Spleen (tissue), 11 donors: Measurements from ENCODE around the gene C3orf18. TPM values are rescaled to one million over a fixed set of nuclear protein-coding genes. Genes with fewer than 3 reads are reported as not detected.

Experiments used
- DNase-seq: peaks from one replicate; pipeline ENCODE4 v3.0.0-alpha.2; 2020
- H3K27ac ChIP-seq, 8 donors: fragments of 200-600 bp; sonication (generic) in 7 of 8; 1 replicate in 4 of 8; 2 replicates in 4 of 8; pipeline versions ENCODE4 v1.5.0 to v1.8.0; 2016 to 2021; ENCODE audit warnings: inconsistent platforms in 4 of 8, mild to moderate bottlenecking in 4 of 8, moderate library complexity in 1 of 8
- H3K27me3 ChIP-seq, 7 donors: fragments of 200-600 bp; sonication (generic) in 6 of 7; replicated peaks in 1 of 7; 1 replicate in 4 of 7; 2 replicates in 3 of 7; pipeline versions ENCODE4 v1.5.0 to v1.8.0; 2016 to 2021; ENCODE audit warnings: inconsistent platforms in 3 of 7, mild to moderate bottlenecking in 1 of 7
- H3K36me3 ChIP-seq, 6 donors: fragments of 200-600 bp; sonication (generic) in 5 of 6; 1 replicate in 4 of 6; 2 replicates in 2 of 6; pipeline versions ENCODE4 v1.5.0 to v1.8.0; 2016 to 2021; ENCODE audit warnings: inconsistent platforms in 2 of 6
- H3K4me1 ChIP-seq, 6 donors: fragments of 200-600 bp; sonication (generic) in 5 of 6; 1 replicate in 3 of 6; 2 replicates in 3 of 6; pipeline versions ENCODE4 v1.5.0 to v1.8.0; 2016 to 2021; ENCODE audit warnings: inconsistent platforms in 3 of 6
- H3K4me3 ChIP-seq, 8 donors: fragments of 200-600 bp; sonication (generic) in 7 of 8; 1 replicate in 4 of 8; 2 replicates in 4 of 8; pipeline versions ENCODE4 v1.5.0 to v1.8.0; 2016 to 2021; ENCODE audit warnings: inconsistent platforms in 4 of 8, mild to moderate bottlenecking in 4 of 8, moderate library complexity in 2 of 8
- H3K9me3 ChIP-seq, 8 donors: fragments of 200-600 bp; sonication (generic) in 7 of 8; 1 replicate in 4 of 8; 2 replicates in 4 of 8; pipeline versions ENCODE4 v1.5.0 to v1.8.0; 2016 to 2021; ENCODE audit warnings: inconsistent platforms in 4 of 8
- POLR2A ChIP-seq, 3 donors: fragments of 450-650 bp; IDR thresholded peaks; one replicate each; pipeline ENCODE4 v1.5.1; 2017; ENCODE audit warnings: antibody characterized with exemption in 3 of 3, mild to moderate bottlenecking in 1 of 3
- POLR2AphosphoS5 ChIP-seq, 3 donors: sonication (generic); formaldehyde crosslinking; IDR thresholded peaks; one replicate each; pipeline ENCODE4 v1.5.1; 2017; ENCODE audit warnings: antibody characterized with exemption in 3 of 3
- WGBS, 5 donors: extraction: QIAGEN DNeasy Blood & Tissue Kit in 3 of 5; methylation state at CpG; one replicate each; pipeline versions ENCODE4 v1.1.5 to v1.1.7; 2013 to 2018; 5-methylcytosine and 5-hydroxymethylcytosine counted together
- intact Hi-C: fragments of 100-400 bp; cut with DNase I; formaldehyde crosslinking; loops from one replicate; pipeline ENCODE4 v1.15.0; 2023; ENCODE audit warnings: low total_unique reads
- polyA plus RNA-seq, 3 donors: library from polyadenylated mRNA; stranded (reverse); fragments of 200-250 nt; gene quantifications; one replicate each; pipeline ENCODE4 v1.2.1, GENCODE V29; 2013
- total RNA-seq, 7 donors: library from RNA; depleted of rRNA in 3 of 7; stranded (reverse); fragments of >200 nt in 3 of 7; fragmentation: NEBNext Ultra II Directional in 4 of 7; extraction: Animal tissue kit (Norgen Biotek cat#: 25700) in 4 of 7; gene quantifications; one replicate each; pipeline versions ENCODE4 v1.1.0 to v1.2.1, GENCODE V29; 2016 to 2021
- TF ChIP-seq, protein P1 (sequence below), 11 experiments: fragments of 200-600 bp in 7 of 11; fragments of 450-650 bp in 4 of 11; sonication (generic) in 4 of 11; IDR thresholded peaks in 8 of 11; conservative IDR thresholded peaks in 3 of 11; 1 replicate in 7 of 11; 2 replicates in 4 of 11; pipeline versions ENCODE4 v1.4.0 to v1.8.0; 2016 to 2021; ENCODE audit warnings: antibody characterized with exemption in 11 of 11, inconsistent platforms in 4 of 11, mild to moderate bottlenecking in 1 of 11
- donor health status: healthy with polysubstance abuse.
- donor health status: DM: no; HTN: no; CAD: no; lungs with moderate emphysema.
- donor health status: DM: no; HTN: no; CAD: no.
- donor health status: Bipolar disorder and iron deficiency.
- donor health status: healthy.
- donor health status: DM: no; HTN: no; CAD: no.
- donor health status: DM: yes; HTN: yes; CAD: no.

The C3orf18 gene
- total and polyA plus RNA-seq, 10 donors: 2.3 to 12.2 (median 5.1) TPM

DNA sequence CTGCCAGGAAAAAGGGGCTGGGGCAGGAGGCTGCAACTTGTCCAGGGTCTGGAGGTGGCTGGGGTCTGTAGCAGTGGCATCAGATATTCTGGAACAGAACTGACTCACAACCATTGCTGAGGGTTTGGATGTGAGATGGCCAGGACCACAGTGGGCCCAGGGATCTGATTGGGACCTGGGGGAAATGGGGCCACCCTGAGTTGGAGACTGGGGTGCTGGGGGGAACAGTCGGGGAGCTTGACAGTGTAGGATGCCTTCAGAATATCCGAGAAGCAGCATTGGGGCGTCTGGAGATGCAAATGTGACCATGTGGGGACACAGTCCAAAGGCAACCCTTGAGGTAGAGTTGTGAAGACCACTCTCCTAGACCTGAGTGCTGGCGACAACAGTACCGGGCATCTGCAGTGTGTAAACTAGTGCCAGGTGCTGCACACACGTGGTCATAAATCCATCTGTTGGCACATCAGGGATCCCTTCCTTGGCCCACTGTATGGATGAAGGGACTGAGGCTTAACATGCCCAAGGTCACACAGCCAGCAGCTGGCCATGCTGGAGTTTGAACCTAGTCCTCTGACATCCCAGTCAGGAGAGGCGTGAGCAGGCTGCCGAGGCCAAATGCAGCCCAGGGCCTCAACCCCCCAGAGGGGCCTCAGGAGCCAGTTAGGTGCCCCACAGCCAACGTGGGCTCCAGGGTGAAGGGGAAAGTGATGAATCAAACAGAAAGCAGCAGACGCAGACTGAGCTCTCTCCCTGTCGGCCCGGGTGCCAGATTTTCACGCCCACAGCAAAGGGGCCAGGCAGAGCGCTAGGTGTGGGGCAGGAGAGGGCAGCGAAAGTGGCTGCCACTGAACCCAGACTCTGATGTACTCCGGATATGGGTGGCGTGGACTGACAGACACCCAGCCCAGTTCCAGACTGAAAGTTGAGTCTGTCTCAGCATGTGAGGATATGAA, 20.5 kb upstream of the C3orf18 start:
- H3K27me3 ChIP-seq: no peaks in the 10 kb centered on the region
- WGBS, 5 donors: 45 to 60% (median 52%) methylated on average over 15 to 17 of the region's 17 CpGs
- no peaks in the 10 kb centered on the region for H3K9me3 ChIP-seq
- intact Hi-C loops: no loop called here
- no peak for DNase-seq
- H3K27ac ChIP-seq: peak overlapping the region in 5 of 8 donors; percentile 3 to 62 (median 22)
- TF ChIP-seq POLR2AphosphoS5 (IDR thresholded peaks at IDR 0.05) (peak in 2 of 3 donors; percentile 28 to 57), POLR2A (IDR thresholded peaks at IDR 0.05) (no peak)
- TF ChIP-seq, protein P1, sequence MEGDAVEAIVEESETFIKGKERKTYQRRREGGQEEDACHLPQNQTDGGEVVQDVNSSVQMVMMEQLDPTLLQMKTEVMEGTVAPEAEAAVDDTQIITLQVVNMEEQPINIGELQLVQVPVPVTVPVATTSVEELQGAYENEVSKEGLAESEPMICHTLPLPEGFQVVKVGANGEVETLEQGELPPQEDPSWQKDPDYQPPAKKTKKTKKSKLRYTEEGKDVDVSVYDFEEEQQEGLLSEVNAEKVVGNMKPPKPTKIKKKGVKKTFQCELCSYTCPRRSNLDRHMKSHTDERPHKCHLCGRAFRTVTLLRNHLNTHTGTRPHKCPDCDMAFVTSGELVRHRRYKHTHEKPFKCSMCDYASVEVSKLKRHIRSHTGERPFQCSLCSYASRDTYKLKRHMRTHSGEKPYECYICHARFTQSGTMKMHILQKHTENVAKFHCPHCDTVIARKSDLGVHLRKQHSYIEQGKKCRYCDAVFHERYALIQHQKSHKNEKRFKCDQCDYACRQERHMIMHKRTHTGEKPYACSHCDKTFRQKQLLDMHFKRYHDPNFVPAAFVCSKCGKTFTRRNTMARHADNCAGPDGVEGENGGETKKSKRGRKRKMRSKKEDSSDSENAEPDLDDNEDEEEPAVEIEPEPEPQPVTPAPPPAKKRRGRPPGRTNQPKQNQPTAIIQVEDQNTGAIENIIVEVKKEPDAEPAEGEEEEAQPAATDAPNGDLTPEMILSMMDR (IDR thresholded peaks at IDR 0.05 in 8 of 11, conservative IDR thresholded peaks at IDR 0.05 in 3 of 11): no peak
- H3K36me3 ChIP-seq: peaks cover 0 to 13% (median 0%) of the 10 kb centered on the region in 6 donors
- no peak overlapping the region for H3K4me3 ChIP-seq
- H3K4me1 ChIP-seq: peaks cover 5 to 63% (median 42%) of the 10 kb centered on the region in 6 donors

DNA sequence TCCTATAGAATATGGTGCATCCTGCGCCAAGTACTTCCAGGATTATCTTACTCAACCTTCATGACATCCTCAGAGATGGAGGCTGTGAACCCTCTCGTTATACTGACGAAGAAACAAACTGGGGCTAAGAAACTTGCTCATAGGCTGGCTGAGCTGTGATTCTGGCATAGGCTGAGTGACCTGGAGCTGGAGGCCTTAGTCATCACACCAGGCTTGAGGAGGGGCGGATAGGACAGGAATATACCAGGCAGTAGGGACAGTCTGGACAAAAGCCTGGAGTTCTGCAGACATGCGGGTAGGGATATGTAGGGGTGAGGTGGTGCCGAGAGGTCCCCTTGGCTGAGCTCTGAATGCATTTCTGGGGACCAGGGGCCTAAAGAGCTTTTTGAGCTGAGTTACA, 19.8 kb upstream of the C3orf18 start:
- Histone ChIP-seq H3K36me3 (peaks cover 0 to 19% (median 2%) of the 10 kb centered on the region in 6 donors), H3K4me3 (no peak overlapping the region), H3K27ac (no peak overlapping the region), H3K9me3 (no peaks in the 10 kb centered on the region), H3K27me3 (no peaks in the 10 kb centered on the region), H3K4me1 (peaks cover 5 to 56% (median 37%) of the 10 kb centered on the region in 6 donors)
- 93 to 98% (median 94%) methylated on average over 6 of the region's 6 CpGs for WGBS, 5 donors
- TF ChIP-seq POLR2AphosphoS5 (IDR thresholded peaks at IDR 0.05): no peak
- no peak for TF ChIP-seq POLR2A (IDR thresholded peaks at IDR 0.05)
- TF ChIP-seq, protein P1 (IDR thresholded peaks at IDR 0.05 in 8 of 11, conservative IDR thresholded peaks at IDR 0.05 in 3 of 11): no peak
- intact Hi-C loops: no loop called here
- no peak for DNase-seq

DNA sequence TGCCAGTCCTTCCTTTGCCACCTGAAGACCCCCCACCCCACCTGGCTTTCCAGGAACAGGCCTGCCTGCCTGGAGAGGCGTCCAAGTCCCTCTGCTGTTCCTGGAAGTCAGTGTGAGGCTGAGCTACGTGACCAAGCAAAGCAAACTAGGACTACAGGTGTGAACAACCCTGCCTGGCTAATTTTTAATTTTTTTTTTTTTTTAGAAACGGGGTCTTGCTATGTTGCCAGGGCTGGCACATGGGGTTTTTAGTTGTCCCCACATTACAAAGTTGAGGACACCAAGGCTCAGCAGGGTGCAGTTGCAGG, 19.2 kb upstream of the C3orf18 start:
- no peak for DNase-seq
- TF ChIP-seq, protein P1 (IDR thresholded peaks at IDR 0.05 in 8 of 11, conservative IDR thresholded peaks at IDR 0.05 in 3 of 11): no peak
- TF ChIP-seq POLR2A (IDR thresholded peaks at IDR 0.05): no peak
- no peak for TF ChIP-seq POLR2AphosphoS5 (IDR thresholded peaks at IDR 0.05)
- Histone ChIP-seq H3K27ac (no peak overlapping the region), H3K9me3 (no peaks in the 10 kb centered on the region), H3K4me1 (peaks cover 5 to 50% (median 33%) of the 10 kb centered on the region in 6 donors), H3K36me3 (peaks cover 0 to 26% (median 5%) of the 10 kb centered on the region in 6 donors), H3K4me3 (no peak overlapping the region), H3K27me3 (no peaks in the 10 kb centered on the region)
- WGBS, 5 donors: 65 to 98% (median 76%) methylated on average over 3 of the region's 3 CpGs
- intact Hi-C loops: no loop called here
